IPS-18a (cell line): ENCODE results near the gene AP2A1.

Source experiments
- H3K27ac ChIP-seq: one replicate; pipeline ENCODE4 v1.5.1; 2013; ENCODE audit warnings: low read length
- H3K27me3 ChIP-seq: one replicate; pipeline ENCODE4 v1.6.1; 2013; ENCODE audit warnings: mild to moderate bottlenecking, low read length; ENCODE audit not compliant: control insufficient read depth, insufficient read depth
- H3K36me3 ChIP-seq: one replicate; pipeline ENCODE4 v1.6.1; 2013; ENCODE audit warnings: low read depth, low read length; ENCODE audit not compliant: control insufficient read depth
- H3K4me1 ChIP-seq: one replicate; pipeline ENCODE4 v1.6.1; 2013; ENCODE audit warnings: low read depth, low read length; ENCODE audit not compliant: control insufficient read depth
- H3K4me3 ChIP-seq: one replicate; pipeline ENCODE4 v1.5.1; 2013; ENCODE audit warnings: low read length
- H3K9ac ChIP-seq: one replicate; pipeline ENCODE4 v1.6.1; 2013; ENCODE audit warnings: mild to moderate bottlenecking, low read length, moderate library complexity
- H3K9me3 ChIP-seq: one replicate; pipeline ENCODE4 v1.6.1; 2013; ENCODE audit warnings: low read depth, low read length; ENCODE audit not compliant: control insufficient read depth

AP2A1 gene

DNA sequence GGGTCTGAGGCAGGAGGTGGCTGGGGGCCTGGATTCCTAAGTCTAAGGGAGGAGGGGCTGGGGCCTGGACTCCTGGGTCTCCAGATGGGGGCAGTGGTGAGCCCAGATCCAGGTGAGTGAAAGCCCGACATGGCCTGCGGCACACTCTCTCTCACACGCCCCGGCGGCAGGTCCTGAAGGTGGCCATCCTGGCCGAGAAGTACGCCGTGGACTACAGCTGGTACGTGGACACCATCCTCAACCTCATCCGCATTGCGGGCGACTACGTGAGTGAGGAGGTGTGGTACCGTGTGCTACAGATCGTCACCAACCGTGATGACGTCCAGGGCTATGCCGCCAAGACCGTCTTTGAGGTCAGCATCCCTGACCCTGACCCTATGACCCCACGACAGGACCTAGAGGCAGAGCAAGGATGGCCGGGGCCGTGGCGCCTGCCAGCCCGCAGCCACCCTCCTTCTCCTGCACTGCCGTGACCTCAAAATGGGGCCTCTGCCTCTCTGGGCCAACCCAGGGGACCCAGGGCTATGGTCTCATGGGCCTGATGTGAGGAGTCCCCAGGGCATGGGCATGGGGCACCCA, 33.1 kb downstream of the AP2A1 start:
- Histone ChIP-seq H3K4me3 (no peak overlapping the region), H3K4me1 (no peaks in the 10 kb centered on the region), H3K27ac (no peak overlapping the region), H3K9ac (no peak overlapping the region), H3K36me3 (peaks cover 24% of the 10 kb centered on the region), H3K27me3 (no peaks in the 10 kb centered on the region), H3K9me3 (no peaks in the 10 kb centered on the region)

DNA sequence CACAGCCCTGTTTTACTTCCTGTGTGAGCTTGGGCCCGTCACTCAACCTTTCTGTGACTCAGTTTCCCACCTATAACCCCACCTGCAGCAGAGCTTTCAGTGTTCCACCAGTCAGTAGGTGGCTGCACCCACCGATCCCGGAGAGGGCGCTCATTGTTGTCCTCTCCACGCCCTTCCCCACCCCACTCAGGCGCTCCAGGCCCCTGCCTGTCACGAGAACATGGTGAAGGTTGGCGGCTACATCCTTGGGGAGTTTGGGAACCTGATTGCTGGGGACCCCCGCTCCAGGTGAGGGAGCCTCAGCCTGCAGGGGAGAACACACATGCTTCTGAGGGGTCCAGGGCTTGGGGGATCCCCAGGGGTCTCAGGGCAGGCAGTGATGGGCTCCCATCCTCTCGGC, 34.0 kb downstream of the AP2A1 start:
- no peak overlapping the region for H3K9ac ChIP-seq
- no peak overlapping the region for H3K4me3 ChIP-seq
- no peaks in the 10 kb centered on the region for H3K27me3 ChIP-seq
- no peak overlapping the region for H3K27ac ChIP-seq
- no peaks in the 10 kb centered on the region for H3K9me3 ChIP-seq
- no peaks in the 10 kb centered on the region for H3K4me1 ChIP-seq
- H3K36me3 ChIP-seq = peaks cover 19% of the 10 kb centered on the region

- H3K27me3 ChIP-seq = no peaks in the 10 kb centered on the region
- no peak overlapping the region for H3K27ac ChIP-seq
- H3K36me3 ChIP-seq = peaks cover 12% of the 10 kb centered on the region
- no peaks in the 10 kb centered on the region for H3K4me1 ChIP-seq
- H3K4me3 ChIP-seq = no peak overlapping the region
- no peaks in the 10 kb centered on the region for H3K9me3 ChIP-seq
- no peak overlapping the region for H3K9ac ChIP-seq
These were observed 34.6 kb downstream of the AP2A1 start for GRCh38 chr19:49801401-49801888.

GRCh38 chr19:49801966-49802661, 35.3 kb downstream of the AP2A1 start:
- no peak overlapping the region for H3K27ac ChIP-seq
- H3K4me1 ChIP-seq = no peaks in the 10 kb centered on the region
- no peaks in the 10 kb centered on the region for H3K27me3 ChIP-seq
- H3K9ac ChIP-seq = no peak overlapping the region
- no peaks in the 10 kb centered on the region for H3K9me3 ChIP-seq
- peak overlapping the region; percentile 44 for H3K4me3 ChIP-seq
- H3K36me3 ChIP-seq = peaks cover 6% of the 10 kb centered on the region

GRCh38 chr19:49802836-49803528, 36.2 kb downstream of the AP2A1 start:
- no peaks in the 10 kb centered on the region for H3K27me3 ChIP-seq
- no peaks in the 10 kb centered on the region for H3K9me3 ChIP-seq
- H3K4me3 ChIP-seq = peak overlapping the region; percentile 44
- H3K27ac ChIP-seq = no peak overlapping the region
- no peak overlapping the region for H3K9ac ChIP-seq
- H3K4me1 ChIP-seq = no peaks in the 10 kb centered on the region
- H3K36me3 ChIP-seq = peaks cover 5% of the 10 kb centered on the region

- H3K9me3 ChIP-seq = no peaks in the 10 kb centered on the region
- H3K4me3 ChIP-seq = no peak overlapping the region
- no peak overlapping the region for H3K9ac ChIP-seq
- no peak overlapping the region for H3K27ac ChIP-seq
- no peaks in the 10 kb centered on the region for H3K27me3 ChIP-seq
- no peaks in the 10 kb centered on the region for H3K4me1 ChIP-seq
- H3K36me3 ChIP-seq = peaks cover 5% of the 10 kb centered on the region
These were observed 36.7 kb downstream of the AP2A1 start for GRCh38 chr19:49803529-49803856.

GRCh38 chr19:49805822-49806619, 39.2 kb downstream of the AP2A1 start:
- Histone ChIP-seq H3K36me3 (peaks cover 5% of the 10 kb centered on the region), H3K27ac (no peak overlapping the region)

DNA sequence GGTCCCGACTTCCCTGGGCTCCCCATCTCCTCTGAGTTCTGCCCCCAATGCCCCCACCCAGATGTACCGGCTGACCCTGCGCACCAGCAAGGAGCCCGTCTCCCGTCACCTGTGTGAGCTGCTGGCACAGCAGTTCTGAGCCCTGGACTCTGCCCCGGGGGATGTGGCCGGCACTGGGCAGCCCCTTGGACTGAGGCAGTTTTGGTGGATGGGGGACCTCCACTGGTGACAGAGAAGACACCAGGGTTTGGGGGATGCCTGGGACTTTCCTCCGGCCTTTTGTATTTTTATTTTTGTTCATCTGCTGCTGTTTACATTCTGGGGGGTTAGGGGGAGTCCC, 39.8 kb downstream of the AP2A1 start:
- Histone ChIP-seq H3K27me3 (no peaks in the 10 kb centered on the region), H3K4me1 (peaks cover 7% of the 10 kb centered on the region), H3K36me3 (peaks cover 5% of the 10 kb centered on the region), H3K9me3 (no peaks in the 10 kb centered on the region), H3K4me3 (no peak overlapping the region), H3K9ac (no peak overlapping the region), H3K27ac (no peak overlapping the region)

More at GRCh38 chr19:49805822-49806619, 39.2 kb downstream of the AP2A1 start:
- Histone ChIP-seq H3K4me3 (no peak overlapping the region), H3K9me3 (no peaks in the 10 kb centered on the region), H3K4me1 (peaks cover 7% of the 10 kb centered on the region), H3K9ac (no peak overlapping the region), H3K27me3 (no peaks in the 10 kb centered on the region)

DNA sequence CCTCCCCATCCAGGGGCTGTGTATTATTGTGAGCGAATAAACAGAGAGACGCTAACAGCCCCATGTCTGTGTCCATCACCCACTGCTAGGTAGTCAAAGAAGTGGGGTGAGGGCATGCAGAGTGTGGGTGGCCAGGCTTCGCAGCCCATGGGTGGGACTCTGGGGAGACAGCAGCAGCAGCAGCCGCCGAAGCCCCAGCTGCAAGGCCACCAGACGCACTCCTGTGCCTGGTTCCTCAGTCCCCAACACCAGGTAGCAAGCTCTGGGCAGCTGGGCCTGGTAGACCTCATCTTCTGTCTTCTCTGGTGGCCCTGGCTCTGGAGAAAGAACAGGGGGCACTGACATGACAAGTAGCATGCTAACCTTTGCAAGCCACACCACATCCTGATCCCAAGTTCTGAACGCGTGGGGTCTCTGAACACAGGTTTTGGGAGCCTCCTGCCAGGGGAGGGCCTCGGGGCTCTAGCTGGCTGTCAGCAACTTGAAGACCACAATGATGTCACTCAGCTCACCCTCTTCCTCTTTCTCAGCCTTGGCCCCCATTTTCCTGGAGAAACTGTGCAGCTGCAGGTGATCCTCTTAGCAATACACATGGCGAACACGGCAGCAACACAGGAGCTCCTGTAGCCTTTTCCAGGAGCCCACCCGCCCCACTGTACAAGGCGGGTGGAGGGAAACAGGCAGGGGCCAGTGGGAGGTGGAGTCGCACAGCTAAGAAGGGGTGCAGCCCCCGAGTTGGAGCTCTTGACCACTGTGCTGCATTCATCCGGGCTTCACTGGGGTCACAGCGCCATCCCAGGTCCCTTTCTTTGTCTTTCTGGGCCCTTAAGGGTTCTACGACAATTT, 40.5 kb downstream of the AP2A1 start:
- no peak overlapping the region for H3K4me3 ChIP-seq
- H3K27me3 ChIP-seq = no peaks in the 10 kb centered on the region
- H3K9me3 ChIP-seq = no peaks in the 10 kb centered on the region
- H3K27ac ChIP-seq = no peak overlapping the region
- H3K36me3 ChIP-seq = peaks cover 5% of the 10 kb centered on the region
- H3K9ac ChIP-seq = no peak overlapping the region
- H3K4me1 ChIP-seq = peaks cover 7% of the 10 kb centered on the region

DNA sequence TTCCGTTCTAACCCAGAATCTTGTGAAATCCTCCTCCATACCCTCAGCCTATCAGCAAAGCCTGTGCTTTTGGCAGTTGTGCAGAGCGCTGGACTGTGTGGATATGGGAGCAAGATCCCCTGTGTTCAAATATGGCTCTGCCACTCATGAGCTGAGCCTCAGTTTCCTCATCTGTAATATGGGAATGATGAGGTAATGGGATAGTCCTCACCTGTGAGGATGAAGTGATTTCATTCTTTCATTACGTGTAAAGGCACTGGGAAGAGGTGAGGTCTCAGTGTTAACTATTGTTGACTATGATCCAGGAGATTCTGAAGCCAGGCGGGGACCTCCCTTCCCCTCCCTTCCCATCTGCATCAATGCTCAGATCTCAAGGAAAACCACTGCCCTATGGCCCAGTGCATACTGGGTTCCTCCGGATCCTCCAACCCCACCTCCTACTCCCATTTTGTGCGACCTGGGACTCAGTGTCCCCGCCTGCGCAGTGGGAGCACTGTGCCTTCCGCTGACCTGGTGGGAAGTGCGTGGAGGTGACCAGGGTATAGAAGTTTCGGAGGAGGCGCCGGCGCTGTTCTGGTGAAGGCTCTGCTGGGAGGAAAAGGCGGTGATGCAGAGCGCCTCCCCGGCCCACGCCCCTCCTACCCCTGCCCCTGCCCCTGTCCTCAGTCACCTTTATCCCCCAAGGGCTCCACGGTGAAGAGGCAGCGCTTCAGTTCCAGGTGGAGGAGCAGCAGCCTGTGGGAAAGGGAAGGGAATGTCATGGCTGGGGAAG, 41.3 kb downstream of the AP2A1 start:
- H3K4me1 ChIP-seq = peaks cover 13% of the 10 kb centered on the region
- no peaks in the 10 kb centered on the region for H3K27me3 ChIP-seq
- H3K9me3 ChIP-seq = no peaks in the 10 kb centered on the region
- H3K27ac ChIP-seq = no peak overlapping the region
- no peak overlapping the region for H3K9ac ChIP-seq
- peak overlapping the region; percentile 38 for H3K4me3 ChIP-seq
- peaks cover 5% of the 10 kb centered on the region for H3K36me3 ChIP-seq
